CD4-positive, alpha-beta T cell treated with Interleukin-17A for 4 hours (primary cell): ENCODE results near the gene HINT3.
"Not testable (repeated sequence)": the region's sequence is repeated elsewhere in the genome, so short reads cannot be mapped to it uniquely, and the experiment has no call there.

Experiments used
- DNase-seq: peaks from one replicate; pipeline ENCODE4 v3.0.0-alpha.2; 2020; ENCODE audit warnings: mixed read lengths

HINT3 gene

DNA sequence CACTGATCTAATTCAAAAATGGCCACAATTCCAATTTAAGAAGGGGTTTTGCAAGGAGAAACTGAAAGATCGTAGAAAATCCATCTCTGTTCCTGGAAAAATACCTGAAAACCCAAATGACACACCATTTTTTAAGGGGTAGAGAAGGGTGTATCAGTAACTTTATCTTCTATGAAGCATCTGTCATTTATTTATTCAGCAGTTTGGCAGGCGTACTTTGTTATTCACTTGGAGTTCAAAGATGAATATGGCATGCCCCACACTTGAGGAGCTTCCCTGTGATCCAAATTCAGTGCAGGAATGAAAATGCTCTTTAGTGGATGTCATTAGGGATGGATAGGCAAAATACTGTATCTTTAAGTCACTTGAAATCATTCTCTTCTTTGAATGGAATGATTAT is 7.2 kb downstream of the HINT3 start:
- DNase-seq = no peak

DNA sequence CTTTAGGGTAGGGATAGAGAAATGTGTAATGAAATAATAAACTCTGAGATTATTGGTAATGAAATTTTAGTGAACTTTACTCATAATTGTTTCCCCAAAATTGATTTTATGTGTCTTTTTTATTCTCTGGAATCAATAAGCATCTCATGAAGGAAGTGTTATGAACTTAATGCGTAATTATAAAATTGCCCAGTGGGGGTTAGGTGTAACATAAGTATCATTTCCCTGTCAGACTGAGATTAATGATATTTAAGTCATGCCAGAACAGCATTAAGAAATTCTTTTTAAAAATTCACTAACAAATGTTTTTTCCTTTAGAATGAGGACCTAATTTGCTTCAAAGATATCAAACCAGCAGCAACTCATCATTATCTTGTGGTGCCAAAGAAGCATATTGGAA is 10.0 kb downstream of the HINT3 start:
- DNase-seq = no peak

DNA sequence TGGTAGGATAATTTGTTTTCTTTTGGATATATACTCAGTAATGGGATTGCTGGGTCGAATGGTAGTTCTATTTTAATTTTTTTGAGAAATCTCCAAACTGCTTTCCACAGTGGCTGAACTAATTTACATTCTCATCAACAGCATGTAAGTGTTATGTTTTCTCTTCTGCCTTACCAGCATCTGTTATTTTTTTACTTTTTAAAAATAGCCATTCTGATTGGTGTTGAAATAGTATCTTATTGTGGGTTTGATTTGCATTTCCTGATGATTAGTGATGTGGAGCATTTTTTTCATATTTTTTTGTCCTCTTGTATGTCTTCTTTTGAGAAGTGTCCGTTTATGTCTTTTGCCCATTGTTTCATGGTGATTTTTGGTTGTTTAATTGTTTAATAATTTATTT is 11.9 kb downstream of the HINT3 start:
- DNase-seq = no peak

DNA sequence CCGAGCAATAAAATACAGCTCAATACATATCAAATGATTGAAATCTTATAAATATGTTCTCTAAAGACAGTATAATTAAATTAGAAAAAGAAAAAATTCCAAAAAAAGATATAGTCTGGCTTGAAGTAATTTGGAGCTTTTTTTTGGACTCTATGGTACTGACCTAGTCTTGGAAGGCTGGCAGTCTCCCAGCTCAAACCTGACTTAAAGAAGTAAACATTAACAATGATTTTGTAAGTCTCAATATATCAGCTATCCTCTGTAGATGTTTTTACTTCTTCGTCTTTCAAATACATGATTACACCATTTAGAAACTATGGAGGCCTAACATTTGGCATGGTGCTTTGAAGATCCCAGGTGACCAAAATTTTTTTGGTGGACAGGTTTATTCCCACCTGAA is 14.2 kb downstream of the HINT3 start:
- DNase-seq = no peak

DNA sequence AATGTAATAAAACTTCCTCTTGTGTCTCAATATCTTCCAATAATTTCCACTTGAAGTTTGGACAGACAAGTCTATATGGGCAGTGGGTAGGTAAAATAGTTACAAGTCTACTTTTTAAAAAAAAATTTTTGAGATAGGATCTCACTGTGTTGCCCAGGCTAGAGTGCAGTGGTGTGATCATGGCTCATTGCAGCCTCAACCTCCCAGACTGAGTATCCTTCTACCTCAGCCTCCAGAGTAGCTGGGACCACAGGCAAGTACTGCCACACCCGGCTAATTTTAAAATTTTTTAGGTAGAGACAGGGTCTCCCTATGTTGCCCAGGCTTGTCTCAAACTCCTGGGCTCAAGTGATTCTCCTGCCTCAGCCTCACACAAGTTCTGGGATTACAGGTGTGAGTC is 15.9 kb downstream of the HINT3 start:
- not testable (repeated sequence) for DNase-seq

DNA sequence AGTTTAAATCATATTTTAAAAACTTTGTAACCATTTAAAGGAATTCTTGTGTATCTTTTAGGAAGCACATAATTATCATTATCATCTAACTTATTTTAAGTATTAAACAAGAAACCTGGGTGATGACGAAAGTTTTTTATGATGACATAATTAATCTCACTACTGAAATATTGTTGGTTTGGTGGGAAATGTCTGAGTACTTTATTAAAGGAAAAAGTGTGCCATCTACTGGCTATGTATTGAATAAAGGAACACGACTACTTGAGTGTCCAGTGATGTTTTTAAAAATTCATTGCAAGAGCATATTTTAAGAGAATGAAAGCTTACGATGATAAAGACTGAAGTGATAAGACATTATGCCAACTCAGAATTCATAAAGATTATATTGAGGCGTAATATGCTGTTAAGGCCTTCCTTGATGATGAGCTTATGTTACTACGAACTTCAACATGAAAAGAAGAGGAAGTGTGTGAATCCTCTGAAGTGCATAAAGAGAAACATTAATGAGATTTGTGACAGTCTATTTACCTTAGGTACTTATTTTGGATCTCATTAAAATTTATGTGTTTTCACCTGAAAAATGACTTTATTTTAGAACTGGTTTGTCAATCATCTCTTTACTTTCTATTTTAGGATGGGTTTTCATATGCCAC is 17.8 kb downstream of the HINT3 start:
- DNase-seq = no peak

DNA sequence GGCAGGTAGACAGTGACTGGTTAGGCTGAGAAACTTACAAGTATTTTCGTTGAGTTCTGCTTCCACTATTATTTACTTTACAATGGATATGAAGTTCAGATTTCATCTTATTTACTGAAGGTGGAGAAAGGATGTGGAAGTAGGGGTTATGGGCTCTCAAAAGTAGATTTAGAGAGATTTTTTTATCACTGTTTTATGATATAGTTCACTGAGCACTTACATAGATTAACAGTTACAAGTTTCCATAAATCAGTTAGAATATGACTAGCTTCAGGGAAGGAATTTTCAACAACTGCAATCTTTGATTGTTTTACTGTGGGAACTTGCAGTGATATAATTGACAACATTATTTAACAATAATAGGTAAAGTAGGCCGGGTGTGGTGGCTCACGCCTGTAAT is 22.5 kb downstream of the HINT3 start:
- no peak for DNase-seq

DNA sequence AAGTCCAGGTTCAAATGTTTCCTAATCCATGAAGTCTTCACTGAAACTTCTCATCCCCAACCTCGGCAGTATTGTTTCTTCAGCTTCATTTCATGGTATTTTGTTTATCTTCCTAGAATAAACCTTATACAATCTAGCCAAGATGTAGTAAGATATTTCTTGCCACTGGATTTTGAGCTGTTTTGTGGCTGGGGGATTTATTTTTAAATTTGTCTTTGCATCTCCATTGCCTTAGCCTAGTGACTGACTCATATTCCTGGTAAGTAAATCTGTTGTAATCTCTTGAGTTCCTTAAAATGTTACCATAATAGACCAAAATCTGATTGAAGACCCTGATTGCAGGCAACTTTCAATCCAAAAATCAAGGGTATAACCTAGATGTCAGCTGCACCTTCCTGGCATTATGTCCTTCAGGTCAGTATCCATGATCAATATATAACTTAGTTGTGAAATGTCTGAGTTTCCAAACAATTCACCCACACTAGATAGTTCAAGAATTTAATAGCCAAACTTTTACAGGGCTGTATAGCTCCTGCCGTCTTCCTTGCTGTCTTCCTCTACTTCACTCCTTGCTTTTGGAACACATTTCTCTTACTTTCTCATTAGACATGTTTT is 25.1 kb downstream of the HINT3 start:
- DNase-seq = no peak

DNA sequence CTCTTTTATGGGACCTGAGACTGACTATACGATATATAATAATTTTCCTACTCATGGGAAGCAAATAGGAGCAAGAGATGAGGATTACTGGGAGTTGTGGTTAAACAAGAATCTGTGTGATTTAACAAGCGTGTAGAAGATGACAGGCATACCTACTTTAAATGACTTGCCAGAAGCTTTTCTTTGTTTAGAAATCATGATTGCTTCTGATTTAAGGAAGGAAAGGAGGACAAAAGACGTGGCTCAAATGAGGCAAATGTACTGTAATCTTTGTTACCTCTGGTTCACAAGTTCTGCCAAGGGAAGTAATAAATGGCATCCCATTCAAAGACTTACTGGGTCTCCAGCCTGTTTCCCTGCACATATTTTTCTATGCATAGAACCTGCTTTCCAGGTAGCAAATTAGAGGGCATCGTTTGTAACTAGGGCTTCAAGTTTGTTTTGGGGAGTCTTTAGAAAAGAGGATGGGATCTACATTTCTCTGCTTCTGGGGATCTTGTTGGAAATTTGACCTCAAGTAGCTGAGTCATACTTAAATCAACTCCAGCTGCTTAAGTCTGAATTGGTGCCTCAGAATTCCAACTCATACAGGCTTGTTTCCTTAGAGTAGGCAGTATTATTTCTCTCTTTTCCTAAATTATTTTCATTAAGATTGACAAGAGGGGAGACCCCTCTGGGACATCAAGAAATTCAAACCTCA is 26.8 kb downstream of the HINT3 start:
- DNase-seq = no peak

DNA sequence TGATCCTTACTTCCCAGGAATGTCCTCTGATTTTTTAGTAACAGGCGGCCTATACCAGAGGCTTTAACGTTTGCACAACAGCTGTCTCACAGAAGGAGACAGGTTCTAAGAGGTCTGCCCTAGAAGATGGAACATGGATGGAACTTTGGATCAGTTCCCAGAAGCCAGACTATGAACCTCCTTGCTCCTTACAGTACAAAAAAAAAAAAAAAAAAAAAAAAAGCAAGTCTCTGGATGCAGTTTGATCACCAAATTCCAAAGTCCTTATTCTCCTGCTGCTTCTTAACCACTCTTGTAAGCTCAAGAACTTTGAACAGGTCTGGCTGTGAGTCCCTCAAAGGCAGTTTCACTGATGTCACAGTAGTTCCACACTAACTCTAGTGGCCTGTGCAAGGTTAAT is 27.7 kb downstream of the HINT3 start:
- no peak for DNase-seq

DNA sequence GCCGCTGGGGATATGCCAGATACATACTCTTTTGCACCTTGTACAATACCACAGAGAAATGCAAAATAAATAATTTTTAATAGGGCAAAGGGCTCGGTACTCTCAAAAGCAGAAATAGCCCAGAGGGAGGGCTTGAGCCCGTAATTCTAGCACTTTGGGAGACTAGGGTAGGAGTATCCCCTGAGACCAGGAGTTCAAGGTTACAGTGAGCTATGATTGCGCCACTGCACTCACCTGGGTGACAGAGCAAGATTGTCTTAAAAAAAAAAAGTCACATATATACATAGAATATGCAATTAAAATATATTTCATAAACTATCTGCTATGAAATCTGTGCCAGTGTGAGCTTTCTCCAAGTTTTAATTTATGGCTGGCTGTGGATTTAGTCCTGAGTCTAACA is 29.0 kb downstream of the HINT3 start:
- DNase-seq = no peak

DNA sequence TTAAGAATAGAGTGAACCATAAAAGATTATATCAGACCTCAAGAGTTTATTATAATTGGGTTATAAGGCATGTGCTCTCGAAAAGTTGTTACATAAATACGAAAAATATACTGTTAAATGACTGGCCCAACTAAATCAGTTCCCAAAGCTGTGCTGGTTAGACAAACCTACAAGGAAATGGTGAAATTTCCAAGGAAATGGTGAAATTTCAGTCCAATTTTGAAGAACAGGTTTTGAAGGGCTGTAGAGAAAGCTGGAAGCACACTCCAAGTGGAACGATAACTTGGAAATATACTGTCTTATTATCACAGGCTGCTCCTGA is 29.4 kb downstream of the HINT3 start:
- DNase-seq = no peak

DNA sequence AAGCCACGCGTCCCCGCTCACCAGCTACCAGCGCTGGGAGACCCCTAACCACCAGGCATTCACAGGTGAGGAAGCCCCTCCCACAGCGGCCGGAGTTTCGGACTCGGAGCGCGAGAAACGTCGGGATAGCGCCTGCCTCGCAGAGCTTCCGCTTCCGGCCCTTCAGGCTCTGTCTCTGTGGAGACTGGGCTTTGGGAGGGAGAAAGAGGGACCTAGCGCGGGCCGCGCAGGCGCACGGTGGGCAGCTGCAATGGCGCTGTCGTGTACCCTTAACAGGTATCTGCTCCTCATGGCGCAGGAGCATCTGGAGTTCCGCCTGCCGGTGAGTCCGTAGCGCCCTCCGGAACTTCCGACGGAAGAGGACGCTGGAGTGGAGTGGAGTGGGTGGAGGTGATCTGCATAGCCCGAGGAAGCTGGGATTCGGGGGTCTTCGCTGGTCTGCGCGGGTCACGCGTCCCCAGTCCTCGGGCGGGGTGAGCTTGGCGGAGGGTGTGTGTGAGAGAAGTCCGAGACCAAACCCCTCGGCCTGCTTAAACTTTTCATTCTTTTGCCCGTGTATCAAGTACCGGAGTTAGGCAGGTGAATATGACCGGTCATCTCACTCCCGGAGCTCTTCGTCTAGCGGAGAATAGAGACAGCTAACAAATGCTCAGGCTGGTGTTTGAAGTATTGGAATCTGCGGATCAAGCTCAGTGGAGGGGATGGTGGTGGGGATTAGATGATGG is 29.9 kb downstream of the HINT3 start, which contains the start of gene TRMT11:
Gene TRMT11 (plus strand): TSS at position 240 of the 725 bp plus-strand sequence. CDS start 11 bp downstream, at position 251.
- DNase-seq = peak; percentile 82

DNA sequence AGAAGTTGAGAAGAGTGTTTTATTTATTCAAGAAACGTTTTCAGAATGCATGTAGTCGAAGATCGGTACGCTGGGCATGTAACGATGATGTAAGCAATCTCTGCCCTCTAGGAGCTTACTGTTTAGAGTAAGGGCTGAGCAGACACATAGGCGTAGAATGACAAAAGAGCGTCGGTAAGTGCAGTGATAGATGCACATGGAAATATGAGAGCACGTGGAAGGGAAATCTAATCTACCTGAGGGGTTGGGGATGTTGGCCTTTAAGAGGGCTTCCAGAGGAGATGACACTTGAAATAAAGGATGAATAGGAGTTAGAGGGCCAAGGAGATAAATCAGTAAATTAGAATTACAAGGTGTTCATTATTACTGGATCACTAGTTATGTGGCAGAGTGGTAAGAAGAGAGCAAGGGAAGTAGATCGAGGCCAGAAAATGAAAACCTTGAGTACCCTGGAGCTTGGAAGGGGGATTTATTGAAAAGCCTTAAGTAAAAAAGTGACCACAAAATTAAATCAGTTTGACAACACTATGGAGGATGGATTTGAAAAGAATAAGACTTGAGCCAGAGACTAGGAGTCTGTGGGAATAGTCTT is 30.6 kb downstream of the HINT3 start:
- DNase-seq = peak; percentile 24

DNA sequence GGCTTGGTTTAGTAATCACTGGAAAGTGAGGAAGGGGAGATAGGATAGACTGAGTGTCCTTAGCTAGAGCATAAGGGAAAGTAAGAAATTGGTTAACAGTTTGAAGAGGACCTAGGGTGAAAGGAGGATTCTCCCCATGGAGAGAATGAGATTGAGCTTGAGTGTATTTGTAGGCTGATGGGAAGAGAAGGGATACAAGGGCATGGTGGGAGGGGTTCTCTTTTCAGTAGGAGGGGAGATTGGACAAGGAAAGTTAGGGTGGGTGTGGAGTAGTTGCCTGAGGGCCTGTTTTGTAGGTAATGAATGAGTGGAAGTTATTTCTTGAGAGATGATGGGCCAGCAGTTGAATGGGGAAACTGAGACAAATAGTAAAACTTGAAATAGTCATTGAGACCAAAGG is 31.7 kb downstream of the HINT3 start:
- no peak for DNase-seq

DNA sequence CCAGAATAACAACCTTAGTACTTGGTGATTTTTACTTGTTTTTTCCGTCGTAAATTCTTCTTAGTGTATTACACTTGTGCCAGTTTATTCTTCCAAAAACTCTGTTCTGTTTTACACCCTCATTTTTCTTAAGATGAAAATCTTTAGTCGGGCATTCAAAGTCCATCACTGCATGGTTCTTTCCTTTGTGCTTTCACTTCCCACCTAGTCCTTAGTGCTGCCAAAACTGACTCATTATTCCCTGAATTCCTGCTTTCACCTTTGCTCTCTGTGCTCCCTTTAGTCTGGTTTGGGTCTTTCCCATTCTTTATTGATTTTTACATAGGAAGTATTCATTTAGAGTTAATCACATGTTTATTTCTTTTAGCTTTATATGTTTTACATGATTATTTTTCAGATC is 33.1 kb downstream of the HINT3 start:
- no peak for DNase-seq

DNA sequence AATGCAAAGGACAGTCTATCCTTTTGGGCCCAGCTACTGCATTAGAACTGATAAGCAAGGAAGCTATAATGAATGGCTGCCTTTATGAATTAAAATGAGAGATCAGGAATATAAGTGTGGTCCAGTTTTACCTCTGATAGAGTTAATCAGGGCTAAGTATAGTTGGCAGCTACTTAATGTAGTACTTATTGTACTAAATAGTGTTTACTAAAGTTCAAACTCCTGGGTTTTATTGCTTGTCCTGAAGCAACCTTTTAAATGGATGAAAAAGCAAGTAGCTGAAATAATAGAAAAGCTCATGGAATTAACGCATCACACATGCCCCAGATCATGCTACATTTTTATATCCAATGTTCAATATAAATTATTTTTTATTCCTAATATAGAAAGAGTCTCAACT is 35.1 kb downstream of the HINT3 start:
- no peak for DNase-seq

DNA sequence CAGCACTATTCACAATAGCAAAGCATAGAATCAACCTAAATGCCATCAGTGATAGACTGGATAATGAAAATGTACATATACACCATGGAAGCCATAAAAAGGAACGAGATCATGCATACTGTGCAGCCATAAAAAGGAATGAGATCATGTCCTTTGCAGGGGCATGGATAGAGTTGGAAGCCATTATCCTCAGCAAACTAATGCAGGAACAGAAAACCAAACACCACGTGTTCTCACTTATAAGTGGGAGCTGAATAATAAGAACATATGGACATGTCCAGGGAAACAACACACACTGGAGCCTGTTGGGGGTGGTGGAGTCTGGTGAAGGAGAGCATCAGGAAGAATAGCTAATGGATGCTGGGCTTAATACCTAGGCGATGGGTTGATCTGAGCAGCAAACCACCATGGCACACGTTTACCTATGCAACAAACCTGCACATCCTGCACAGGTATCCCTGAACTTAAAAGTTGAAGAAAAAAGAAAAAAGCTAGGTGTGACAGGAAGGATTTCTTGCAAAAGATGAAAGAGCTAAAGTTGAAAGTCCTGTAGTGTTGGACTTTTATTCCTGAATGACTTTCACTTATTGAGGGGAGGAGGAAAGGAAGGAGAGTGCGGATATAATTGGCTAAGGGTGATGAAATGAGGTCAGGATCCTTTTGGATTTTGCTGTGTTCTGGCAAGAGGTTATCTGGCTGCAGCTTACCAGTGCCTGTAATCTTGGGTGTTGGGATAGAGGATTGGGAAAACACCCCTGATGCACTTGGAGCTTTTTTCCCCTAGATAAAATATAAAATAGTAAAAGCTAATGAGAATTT is 38.3 kb downstream of the HINT3 start:
- no peak for DNase-seq

DNA sequence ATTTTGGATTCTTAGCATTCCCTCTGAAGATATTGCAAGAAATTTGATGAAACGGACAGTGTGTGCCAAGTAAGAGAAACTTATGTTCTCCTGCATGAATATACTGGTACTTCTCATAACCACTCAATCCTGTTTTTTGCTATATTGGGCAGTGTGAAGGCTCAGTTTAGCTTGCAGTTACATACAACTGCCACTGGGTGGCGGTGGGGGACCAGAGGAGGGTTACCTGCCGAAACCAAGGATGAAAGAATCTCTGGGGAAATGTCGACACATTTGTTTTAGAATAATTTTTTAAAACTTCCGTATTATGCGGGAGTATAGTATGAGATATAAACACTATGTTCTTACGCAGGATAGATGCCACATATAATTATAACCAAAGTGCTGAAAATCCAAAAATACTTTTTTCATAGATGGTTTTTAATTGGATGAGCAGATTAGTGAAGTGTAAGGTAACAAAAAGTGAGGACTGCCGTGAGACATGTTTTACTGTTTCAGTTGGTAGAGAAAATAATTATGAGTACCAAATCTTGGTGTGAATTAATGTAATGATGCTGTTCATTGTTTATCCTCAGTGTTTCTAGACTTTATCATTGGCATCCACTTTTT is 39.5 kb downstream of the HINT3 start:
- DNase-seq = peak; percentile 83

DNA sequence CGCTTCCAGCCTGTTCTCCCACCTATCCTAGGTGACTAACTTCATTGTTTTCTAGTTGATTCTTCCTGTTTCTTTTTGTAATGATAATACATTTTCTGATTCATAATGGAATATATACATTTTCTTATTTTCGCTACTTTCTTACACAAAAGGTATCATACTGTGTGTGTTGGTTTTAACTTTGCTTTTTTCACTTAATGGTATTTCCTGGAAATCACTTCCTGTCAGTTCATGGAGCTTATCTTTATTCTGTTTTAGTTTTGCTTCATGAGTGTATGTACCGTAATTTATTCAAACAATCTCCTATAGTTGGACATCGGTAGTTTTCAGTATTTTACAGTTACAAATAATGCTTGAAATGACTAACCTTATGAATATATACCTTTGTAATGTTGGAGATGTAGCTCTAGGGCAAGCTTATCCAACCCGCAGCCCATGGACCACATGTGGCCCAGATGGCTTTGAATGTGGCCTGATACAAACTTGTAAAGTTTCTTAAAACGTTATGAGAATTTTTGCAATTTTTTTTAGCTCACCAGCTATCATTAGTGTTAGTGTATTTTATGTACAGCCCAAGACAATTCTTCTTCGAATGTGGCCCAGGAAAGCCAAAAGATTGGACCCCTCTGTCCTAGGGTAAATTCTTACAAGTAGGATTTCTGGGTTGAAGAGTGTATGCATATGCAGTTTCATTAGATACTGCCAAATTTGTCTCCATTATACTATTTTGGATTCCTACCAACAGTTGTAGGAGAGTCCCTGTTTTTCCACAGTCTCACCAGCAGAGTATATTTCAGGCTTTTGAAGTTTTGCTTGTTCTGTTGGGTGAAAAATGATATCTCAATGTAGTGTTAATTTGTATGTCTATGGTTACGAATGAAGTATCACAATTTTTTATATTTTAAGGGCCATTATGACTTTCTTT is 46.4 kb downstream of the HINT3 start:
- DNase-seq = no peak

DNA sequence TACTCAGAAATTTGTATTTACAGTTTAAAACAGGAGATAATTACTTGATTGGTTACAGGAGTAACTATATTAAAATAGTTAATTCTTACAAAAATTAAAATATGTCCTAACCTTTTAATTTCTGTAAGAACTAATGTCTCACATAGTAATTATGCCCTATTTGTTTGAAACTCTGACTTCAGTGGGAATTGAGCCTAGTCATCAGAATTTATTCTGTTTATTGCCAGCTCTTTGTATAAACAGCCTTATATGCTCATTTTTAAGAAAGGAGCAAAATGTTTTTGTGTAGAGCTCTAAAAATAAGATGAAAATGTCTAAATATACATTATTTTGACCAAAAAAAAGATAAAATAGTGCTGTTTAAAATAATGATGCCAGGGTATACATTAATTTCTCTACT is 51.2 kb downstream of the HINT3 start:
- DNase-seq = no peak
